Ishikawa (cell line): ENCODE measurements around the gene DHRS1.

Experiments used
- CREB1 ChIP-seq: IDR thresholded peaks from 2 replicates; pipeline ENCODE4 v1.6.1; 2012; ENCODE audit warnings: low read depth
- EGR1 ChIP-seq: IDR thresholded peaks from 2 replicates; pipeline ENCODE4 v1.6.1; 2012
- FOXM1 ChIP-seq: IDR thresholded peaks from 2 replicates; pipeline ENCODE4 v1.6.1; 2012; ENCODE audit warnings: low read depth, borderline replicate concordance
- MAX ChIP-seq: IDR thresholded peaks from 2 replicates; pipeline ENCODE4 v1.6.1; 2012
- REST ChIP-seq: IDR thresholded peaks from 2 replicates; pipeline ENCODE4 v1.6.1; 2012; ENCODE audit warnings: low read depth, mild to moderate bottlenecking
- TAF1 ChIP-seq: IDR thresholded peaks from 2 replicates; pipeline ENCODE4 v1.6.1; 2012; ENCODE audit warnings: low read depth, mild to moderate bottlenecking
- TEAD4 ChIP-seq: IDR thresholded peaks from 2 replicates; pipeline ENCODE4 v1.6.1; 2012
- YY1 ChIP-seq: IDR thresholded peaks from 2 replicates; pipeline ENCODE4 v1.6.1; 2012; ENCODE audit warnings: low read depth
- ZBTB7A ChIP-seq: IDR thresholded peaks from 2 replicates; pipeline ENCODE4 v1.6.1; 2012; ENCODE audit warnings: low read depth

- no peak for TF ChIP-seq REST
- TF ChIP-seq EGR1: no peak
- no peak for TF ChIP-seq TAF1
- TF ChIP-seq YY1: no peak
- TF ChIP-seq MAX: no peak
- no peak for TF ChIP-seq FOXM1
- TF ChIP-seq ZBTB7A: no peak
- TF ChIP-seq TEAD4: no peak
- no peak for TF ChIP-seq CREB1
These were observed 6.1 kb downstream of the DHRS1 start for GRCh38 chr14:24293525-24293924.
